ENCODE measurements around the gene CFAP65.

The CFAP65 gene

DNA sequence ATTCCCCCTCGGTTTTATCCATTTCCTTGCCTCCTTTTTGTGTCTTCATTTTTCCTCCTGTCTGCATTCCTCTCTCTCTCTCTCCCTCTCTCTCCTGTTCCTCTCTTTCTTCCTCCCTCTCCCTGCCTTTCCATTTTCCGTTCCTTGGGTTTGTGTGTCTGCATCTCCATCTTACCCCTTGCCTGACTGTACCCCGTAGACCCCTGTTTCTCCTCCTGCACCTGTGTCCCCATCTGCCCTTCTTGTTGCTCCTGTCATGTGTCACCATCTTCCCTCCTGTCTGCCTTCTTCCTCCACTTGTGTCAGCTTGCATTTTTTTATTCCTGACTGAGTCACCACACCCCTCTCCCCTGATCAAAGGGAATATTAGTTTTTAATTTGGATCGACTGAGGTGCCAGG lies 80.1 kb downstream of the CFAP65 start:
- Histone ChIP-seq H3K4me3 (ENCODE audit: low read length) (no peak overlapping the region), H3K36me3 (ENCODE audit: insufficient read depth, low read length) (no peaks in the 10 kb centered on the region), H3K9me3 (ENCODE audit: insufficient read depth, low read depth, low read length) (no peaks in the 10 kb centered on the region), H3K4me1 (ENCODE audit: insufficient read depth, low read length) (peaks cover 19% of the 10 kb centered on the region), H3K27me3 (ENCODE audit: insufficient read depth, low read length) (peaks cover 64% of the 10 kb centered on the region), H3K27ac (ENCODE audit: low read depth, low read length) (no peak overlapping the region), H3K9ac (ENCODE audit: low read depth, low read length) (no peak overlapping the region)
- WGBS, result 16% methylated on average over 4 of the region's 4 CpGs

GRCh38 chr2:218960309-218961165 lies 80.8 kb downstream of the CFAP65 start:
- Histone ChIP-seq H3K4me3 (ENCODE audit: low read length) (peak overlapping the region; percentile 85), H3K4me1 (ENCODE audit: insufficient read depth, low read length) (peaks cover 19% of the 10 kb centered on the region), H3K36me3 (ENCODE audit: insufficient read depth, low read length) (no peaks in the 10 kb centered on the region), H3K27ac (ENCODE audit: low read depth, low read length) (no peak overlapping the region), H3K9ac (ENCODE audit: low read depth, low read length) (no peak overlapping the region), H3K27me3 (ENCODE audit: insufficient read depth, low read length) (peaks cover 70% of the 10 kb centered on the region), H3K9me3 (ENCODE audit: insufficient read depth, low read depth, low read length) (no peaks in the 10 kb centered on the region)
- 3% methylated on average over 87 of the region's 87 CpGs for WGBS

DNA sequence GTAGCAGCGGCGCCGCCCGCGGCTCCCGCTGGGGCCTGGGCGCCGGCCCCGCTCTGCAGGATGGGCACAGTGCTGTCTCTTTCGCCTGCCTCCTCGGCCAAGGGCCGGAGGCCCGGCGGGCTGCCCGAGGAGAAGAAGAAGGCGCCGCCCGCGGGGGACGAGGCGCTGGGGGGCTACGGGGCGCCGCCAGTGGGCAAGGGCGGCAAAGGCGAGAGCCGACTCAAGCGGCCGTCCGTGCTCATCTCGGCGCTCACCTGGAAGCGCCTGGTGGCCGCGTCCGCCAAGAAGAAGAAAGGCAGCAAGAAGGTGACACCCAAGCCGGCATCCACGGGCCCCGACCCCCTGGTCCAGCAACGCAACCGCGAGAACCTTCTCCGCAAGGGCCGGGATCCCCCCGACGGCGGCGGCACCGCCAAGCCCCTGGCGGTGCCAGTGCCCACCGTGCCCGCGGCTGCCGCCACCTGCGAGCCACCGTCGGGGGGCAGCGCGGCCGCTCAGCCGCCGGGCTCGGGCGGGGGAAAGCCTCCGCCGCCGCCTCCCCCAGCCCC lies 81.5 kb downstream of the CFAP65 start:
- no peaks in the 10 kb centered on the region for H3K9me3 ChIP-seq (ENCODE audit: insufficient read depth, low read depth, low read length)
- H3K4me1 ChIP-seq (ENCODE audit: insufficient read depth, low read length), result peaks cover 19% of the 10 kb centered on the region
- H3K27me3 ChIP-seq (ENCODE audit: insufficient read depth, low read length), result peaks cover 77% of the 10 kb centered on the region
- no peak overlapping the region for H3K9ac ChIP-seq (ENCODE audit: low read depth, low read length)
- WGBS, result 1% methylated on average over 67 of the region's 67 CpGs
- H3K4me3 ChIP-seq (ENCODE audit: low read length), result peak overlapping the region; percentile 85
- no peaks in the 10 kb centered on the region for H3K36me3 ChIP-seq (ENCODE audit: insufficient read depth, low read length)
- H3K27ac ChIP-seq (ENCODE audit: low read depth, low read length), result no peak overlapping the region

DNA sequence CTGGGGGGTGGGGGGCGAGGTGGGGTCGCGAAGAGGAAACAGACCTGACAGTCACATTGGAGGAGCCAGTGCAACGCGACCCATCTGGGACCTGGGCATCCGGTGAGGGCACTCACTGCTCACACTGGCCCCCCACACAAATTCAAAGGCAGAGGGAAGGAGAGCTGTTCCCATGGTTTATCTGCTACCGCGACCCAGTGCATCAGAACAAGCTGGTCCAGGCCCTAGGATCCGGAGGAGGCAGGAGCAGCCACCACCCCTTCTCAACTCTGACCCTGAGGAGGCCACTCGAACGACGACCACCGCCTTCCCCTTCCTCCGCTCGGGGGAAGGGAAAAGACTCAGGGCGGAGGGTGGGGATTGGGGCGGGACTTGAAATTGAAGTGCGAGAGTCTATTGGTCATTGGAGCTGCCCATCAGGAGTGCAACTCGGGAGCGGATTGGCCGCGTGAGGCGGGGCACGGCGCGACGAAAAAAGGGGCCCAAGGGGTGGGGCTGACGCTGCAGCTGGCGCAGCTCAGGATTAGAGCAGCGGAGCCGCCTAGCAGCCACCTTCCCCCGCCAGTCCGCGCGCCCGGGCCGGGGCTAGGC lies 82.1 kb downstream of the CFAP65 start, which contains the start of gene CDK5R2:
Gene CDK5R2 (plus strand): TSS at position 526 of the 591 bp plus-strand sequence. CDS start 155 bp downstream, outside the sequence.
- no peaks in the 10 kb centered on the region for H3K36me3 ChIP-seq (ENCODE audit: insufficient read depth, low read length)
- peak within 1 kb of the TSS; percentile 65; the same call in 1 of the 2 replicates for H3K9ac ChIP-seq (ENCODE audit: low read depth, low read length)
- peaks cover 15% of the 10 kb centered on the region for H3K4me1 ChIP-seq (ENCODE audit: insufficient read depth, low read length)
- no peaks in the 10 kb centered on the region for H3K9me3 ChIP-seq (ENCODE audit: insufficient read depth, low read depth, low read length)
- H3K4me3 ChIP-seq (ENCODE audit: low read length), result peak within 1 kb of the TSS; percentile 85
- H3K27ac ChIP-seq (ENCODE audit: low read depth, low read length), result no peak within 1 kb of the TSS
- 1% methylated on average over 35 of the region's 37 CpGs for WGBS
- H3K27me3 ChIP-seq (ENCODE audit: insufficient read depth, low read length), result peaks cover 83% of the 10 kb centered on the region

DNA sequence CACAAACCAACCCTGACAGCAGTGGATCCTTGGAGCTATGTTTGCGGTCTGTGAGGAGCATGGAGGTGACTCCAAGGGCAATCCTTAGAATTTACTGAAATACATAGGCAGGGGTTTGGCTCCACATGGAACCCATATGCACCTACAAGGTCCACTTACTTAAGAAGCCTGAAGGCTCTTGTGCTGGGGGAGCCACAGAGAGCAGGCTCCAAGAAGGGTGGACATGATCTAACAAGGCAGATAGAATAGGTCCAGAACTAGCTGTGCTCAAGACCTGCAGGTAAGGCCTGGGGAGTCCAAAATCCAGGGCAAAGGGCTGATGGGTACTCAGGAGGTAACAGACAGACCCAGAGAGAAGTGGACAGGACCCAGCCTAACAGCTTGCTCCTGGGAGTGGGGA lies 83.0 kb downstream of the CFAP65 start:
- peak overlapping the region; percentile 85; the same call in 1 of the 2 replicates for H3K4me3 ChIP-seq (ENCODE audit: low read length)
- no peaks in the 10 kb centered on the region for H3K9me3 ChIP-seq (ENCODE audit: insufficient read depth, low read depth, low read length)
- no peak overlapping the region for H3K27ac ChIP-seq (ENCODE audit: low read depth, low read length)
- H3K27me3 ChIP-seq (ENCODE audit: insufficient read depth, low read length), result peaks cover 88% of the 10 kb centered on the region
- H3K36me3 ChIP-seq (ENCODE audit: insufficient read depth, low read length), result no peaks in the 10 kb centered on the region
- 100% methylated on average over 1 of the region's 1 CpG for WGBS
- no peak overlapping the region for H3K9ac ChIP-seq (ENCODE audit: low read depth, low read length)
- H3K4me1 ChIP-seq (ENCODE audit: insufficient read depth, low read length), result peaks cover 6% of the 10 kb centered on the region; the same call in 1 of the 2 replicates

GRCh38 chr2:218957671-218958070 lies 83.6 kb downstream of the CFAP65 start:
- no peak overlapping the region for H3K27ac ChIP-seq (ENCODE audit: low read depth, low read length)
- H3K27me3 ChIP-seq (ENCODE audit: insufficient read depth, low read length), result peaks cover 87% of the 10 kb centered on the region
- no peaks in the 10 kb centered on the region for H3K9me3 ChIP-seq (ENCODE audit: insufficient read depth, low read depth, low read length)
- H3K9ac ChIP-seq (ENCODE audit: low read depth, low read length), result no peak overlapping the region
- H3K4me3 ChIP-seq (ENCODE audit: low read length), result no peak overlapping the region
- H3K36me3 ChIP-seq (ENCODE audit: insufficient read depth, low read length), result no peaks in the 10 kb centered on the region
- WGBS, result 83% methylated on average over 4 of the region's 4 CpGs
- peaks cover 6% of the 10 kb centered on the region; the same call in 1 of the 2 replicates for H3K4me1 ChIP-seq (ENCODE audit: insufficient read depth, low read length)

GRCh38 chr2:218956039-218956438 lies 85.3 kb downstream of the CFAP65 start:
- 77% methylated on average over 1 of the region's 1 CpG for WGBS
- Histone ChIP-seq H3K36me3 (ENCODE audit: insufficient read depth, low read length) (no peaks in the 10 kb centered on the region), H3K27me3 (ENCODE audit: insufficient read depth, low read length) (peaks cover 71% of the 10 kb centered on the region)

DNA sequence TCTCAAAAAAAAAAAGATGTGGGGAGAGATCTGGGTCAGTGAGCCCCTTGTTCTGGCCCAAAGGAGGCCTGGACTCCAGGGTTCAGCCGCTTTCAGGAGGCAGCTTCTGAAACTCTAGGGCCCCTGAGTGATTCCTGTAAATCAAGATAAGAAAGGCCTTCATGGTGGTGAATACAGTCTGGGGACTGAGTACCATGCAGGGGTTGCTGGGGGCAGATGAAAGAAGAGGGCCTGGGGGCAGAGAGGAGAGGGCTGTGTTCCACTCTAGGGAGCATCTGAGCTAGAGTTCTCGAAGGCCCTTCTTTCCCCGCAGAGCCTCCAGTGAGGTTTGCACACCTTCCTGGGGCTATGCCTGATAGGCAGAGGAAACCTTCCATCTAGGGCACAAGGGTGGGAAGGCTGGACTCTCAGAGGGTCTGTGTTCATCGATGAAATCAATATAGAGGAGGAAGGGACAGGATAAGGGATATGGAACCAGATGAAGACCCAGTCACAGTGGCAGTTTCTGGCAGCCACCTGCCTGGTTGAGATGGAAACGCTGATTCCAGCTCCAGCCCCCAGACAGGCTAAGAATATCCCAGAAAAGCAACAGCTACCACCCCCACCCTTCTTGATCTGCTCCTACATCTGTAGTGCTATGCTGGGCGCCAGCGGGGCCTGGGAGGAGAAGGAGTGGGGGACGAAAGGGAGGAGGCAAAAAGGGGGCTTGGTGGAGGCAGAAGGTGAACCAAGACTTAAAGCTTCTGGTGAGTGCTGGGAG lies 86.6 kb downstream of the CFAP65 start:
- H3K9me3 ChIP-seq (ENCODE audit: insufficient read depth, low read depth, low read length), result no peaks in the 10 kb centered on the region
- H3K9ac ChIP-seq (ENCODE audit: low read depth, low read length), result no peak overlapping the region
- no peaks in the 10 kb centered on the region for H3K4me1 ChIP-seq (ENCODE audit: insufficient read depth, low read length)
- WGBS, result 77% methylated on average over 8 of the region's 8 CpGs
- no peaks in the 10 kb centered on the region for H3K36me3 ChIP-seq (ENCODE audit: insufficient read depth, low read length)
- H3K4me3 ChIP-seq (ENCODE audit: low read length), result no peak overlapping the region
- H3K27ac ChIP-seq (ENCODE audit: low read depth, low read length), result no peak overlapping the region
- peaks cover 63% of the 10 kb centered on the region for H3K27me3 ChIP-seq (ENCODE audit: insufficient read depth, low read length)

More at GRCh38 chr2:218956039-218956438, 85.3 kb downstream of the CFAP65 start:
- peaks cover 2% of the 10 kb centered on the region; the same call in 1 of the 2 replicates for H3K4me1 ChIP-seq (ENCODE audit: insufficient read depth, low read length)
- no peak overlapping the region for H3K27ac ChIP-seq (ENCODE audit: low read depth, low read length)
- H3K9me3 ChIP-seq (ENCODE audit: insufficient read depth, low read depth, low read length), result no peaks in the 10 kb centered on the region
- H3K4me3 ChIP-seq (ENCODE audit: low read length), result no peak overlapping the region
- H3K9ac ChIP-seq (ENCODE audit: low read depth, low read length), result no peak overlapping the region

DNA sequence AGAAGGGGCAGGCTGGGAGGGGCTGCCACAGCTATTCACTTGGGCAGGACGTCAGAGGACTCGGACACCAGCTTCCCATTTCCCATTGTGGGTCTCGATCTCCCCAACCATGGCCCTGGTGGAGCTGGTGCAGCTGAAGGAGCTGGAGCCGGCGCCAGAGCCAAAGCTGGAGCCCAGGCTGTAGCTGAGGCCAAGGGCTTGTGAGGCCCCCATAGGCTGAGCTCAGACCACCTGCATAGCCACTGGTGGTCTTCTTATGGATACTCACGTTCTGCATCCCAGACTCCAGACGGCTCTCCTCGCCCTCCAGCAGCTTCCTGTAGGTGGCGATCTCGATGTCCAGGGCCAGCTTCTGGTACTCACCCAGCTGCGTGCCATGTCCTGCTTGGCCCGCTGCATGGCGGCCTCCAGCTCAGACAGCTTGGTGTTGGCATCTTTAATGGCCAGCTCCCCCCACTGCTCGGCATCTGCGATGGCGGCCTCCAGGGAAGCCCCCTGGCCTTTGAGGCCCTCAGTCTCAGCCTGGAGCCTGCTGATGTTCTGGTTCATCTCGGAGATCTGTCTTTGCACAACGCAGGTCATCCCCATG lies 87.9 kb downstream of the CFAP65 start:
- peaks cover 58% of the 10 kb centered on the region for H3K27me3 ChIP-seq (ENCODE audit: insufficient read depth, low read length)
- H3K9me3 ChIP-seq (ENCODE audit: insufficient read depth, low read depth, low read length), result no peaks in the 10 kb centered on the region
- no peaks in the 10 kb centered on the region for H3K4me1 ChIP-seq (ENCODE audit: insufficient read depth, low read length)
- H3K4me3 ChIP-seq (ENCODE audit: low read length), result no peak overlapping the region
- WGBS, result 69% methylated on average over 18 of the region's 18 CpGs
- no peak overlapping the region for H3K27ac ChIP-seq (ENCODE audit: low read depth, low read length)
- H3K9ac ChIP-seq (ENCODE audit: low read depth, low read length), result no peak overlapping the region
- H3K36me3 ChIP-seq (ENCODE audit: insufficient read depth, low read length), result no peaks in the 10 kb centered on the region
